PC-3 (cell line): Measurements from ENCODE around the gene GJB4. TPM values are rescaled to one million over a fixed set of nuclear protein-coding genes. Genes with fewer than 3 reads are reported as not detected.

Experiments
- ATAC-seq: fragments of 200-7000 bp; cut with Tn5 transposase; 2 replicates; pipeline ENCODE4 v1.9.1; 2020; ENCODE audit warnings: mild to moderate bottlenecking, moderate library complexity
- BruUV-seq: library from RNA; stranded (reverse); fragments of 400-500 nt; replicated peaks from 2 replicates; lab custom pipeline; 2021; lab: Mats Ljungman, UMichigan
- CTCF ChIA-PET: fragments of 300-600 bp; sonication (Branson Sonifier 250); formaldehyde crosslinking; loops from one replicate; lab custom pipeline; 2022; ENCODE audit warnings: antibody characterized with exemption; lab: Charles Lee
- POLR2A ChIA-PET: fragments of 300-600 bp; sonication (Branson Sonifier 250); formaldehyde crosslinking; loops from one replicate; lab custom pipeline; 2022; ENCODE audit warnings: antibody characterized with exemption; ENCODE audit not compliant: unreplicated experiment; lab: Charles Lee
- DNase-seq: peaks from one replicate; pipeline ENCODE4 v3.0.0-alpha.2; 2015
- H2AFZ ChIP-seq: fragments of 300-600 bp; sonication (generic); 2 replicates; pipeline ENCODE4 v1.6.0; 2016; ENCODE audit warnings: antibody characterized with exemption, low read length
- H3F3A ChIP-seq: fragments of 300-600 bp; sonication (generic); one replicate; pipeline ENCODE4 v1.6.0; 2017; ENCODE audit warnings: antibody characterized with exemption, low read length, control low read depth, mild to moderate bottlenecking; ENCODE audit not compliant: unreplicated experiment
- H3K27ac ChIP-seq: fragments of 300-600 bp; sonication (generic); 2 replicates; pipeline ENCODE4 v1.5.1; 2016; ENCODE audit warnings: mild to moderate bottlenecking, low read length
- H3K27me3 ChIP-seq: fragments of 300-600 bp; sonication (generic); 2 replicates; pipeline ENCODE4 v1.6.1; 2016; ENCODE audit warnings: low read length, mixed read lengths
- H3K36me3 ChIP-seq: fragments of 300-600 bp; sonication (generic); 2 replicates; pipeline ENCODE4 v1.6.1; 2016; ENCODE audit warnings: low read depth, mixed run types, low read length, mixed read lengths
- H3K4me1 ChIP-seq: fragments of 300-600 bp; sonication (generic); 2 replicates; pipeline ENCODE4 v1.5.1; 2016; ENCODE audit warnings: low read length; ENCODE audit not compliant: insufficient read depth
- H3K4me2 ChIP-seq: fragments of 300-600 bp; sonication (generic); 2 replicates; pipeline ENCODE4 v1.6.0; 2016; ENCODE audit warnings: low read length
- H3K4me3 ChIP-seq: fragments of 300-600 bp; sonication (generic); 2 replicates; pipeline ENCODE4 v1.5.1; 2016; ENCODE audit warnings: mild to moderate bottlenecking, low read length, mixed read lengths
- H3K79me2 ChIP-seq: fragments of 300-600 bp; sonication (generic); 2 replicates; pipeline ENCODE4 v1.6.1; 2017; ENCODE audit warnings: low read length, mixed read lengths
- H3K9ac ChIP-seq: fragments of 300-600 bp; sonication (generic); 2 replicates; pipeline ENCODE4 v1.6.0; 2016; ENCODE audit warnings: mild to moderate bottlenecking, low read length
- H3K9me2 ChIP-seq: fragments of 300-600 bp; sonication (generic); replicated peaks from 2 replicates; pipeline ENCODE4 v1.6.1; 2016; ENCODE audit warnings: mixed run types, low read length, mixed read lengths
- H3K9me3 ChIP-seq: fragments of 300-600 bp; sonication (generic); 2 replicates; pipeline ENCODE4 v1.6.1; 2016; ENCODE audit warnings: low read length, mixed read lengths
- H4K20me1 ChIP-seq: fragments of 300-600 bp; sonication (generic); 2 replicates; pipeline ENCODE4 v1.6.1; 2016; ENCODE audit warnings: low read length, mixed read lengths
- CTCF ChIP-seq: fragments of 300-600 bp; sonication (generic); conservative IDR thresholded peaks from 2 replicates; pipeline ENCODE4 v1.5.1; 2017; ENCODE audit warnings: antibody characterized with exemption, low read depth, mild to moderate bottlenecking, low read length
- EZH2 ChIP-seq: fragments of 300-600 bp; sonication (generic); IDR thresholded peaks from one replicate; pipeline ENCODE4 v1.6.1; 2017; ENCODE audit warnings: antibody characterized with exemption, mild to moderate bottlenecking, low read length; ENCODE audit not compliant: unreplicated experiment
- EZH2phosphoT487 ChIP-seq: fragments of 300-600 bp; sonication (generic); IDR thresholded peaks from 2 replicates; pipeline ENCODE4 v1.6.1; 2018; ENCODE audit warnings: mild to moderate bottlenecking, antibody characterized with exemption, low read length, borderline replicate concordance
- intact Hi-C: fragments of 100-400 bp; cut with micrococcal nuclease; formaldehyde crosslinking; loops from 2 replicates; pipeline ENCODE4 v1.9.0; 2023
- total RNA-seq: library from RNA; depleted of rRNA; stranded (reverse); fragments of >200 nt; gene quantifications from 2 replicates; pipeline ENCODE4 v1.2.3, GENCODE V29; 2014

Gene GJB4
- total RNA-seq, 1 experiment from 2014 or later, result not detected

GRCh38 chr1:34778381-34778780 lies 18.8 kb downstream of the GJB4 start:
- H3K27me3 ChIP-seq, result no peaks in the 10 kb centered on the region
- H3K9ac ChIP-seq, result no peak overlapping the region
- ChIA-PET POLR2A (no interaction called here), CTCF (no interaction called here)
- peak overlapping the region; percentile 66; the same call in 1 of the 2 replicates for H3K4me2 ChIP-seq
- H3F3A ChIP-seq, result no peaks in the 10 kb centered on the region
- H3K9me3 ChIP-seq, result no peaks in the 10 kb centered on the region
- no peak for TF ChIP-seq EZH2phosphoT487
- TF ChIP-seq CTCF, result no peak
- TF ChIP-seq EZH2, result no peak
- 0 out of 2 replicates have a peak overlapping the region, but pooled peaks have one; percentile 94 for H3K27ac ChIP-seq
- no peaks in the 10 kb centered on the region for H3K9me2 ChIP-seq
- no peak overlapping the region for H2AFZ ChIP-seq
- H3K4me3 ChIP-seq, result no peak overlapping the region
- DNase-seq (no peak), ATAC-seq (no peak)
- no TSS peak for BruUV-seq
- intact Hi-C loops, result loop anchor here (2.0 kb wide), 1 partner anchor 16 kb away; no protein-coding TSS in a partner anchor
- no peaks in the 10 kb centered on the region for H4K20me1 ChIP-seq
- H3K36me3 ChIP-seq, result no peaks in the 10 kb centered on the region
- H3K4me1 ChIP-seq, result peaks cover 45% of the 10 kb centered on the region
- H3K79me2 ChIP-seq, result peaks cover 35% of the 10 kb centered on the region

GRCh38 chr1:34779005-34779404 lies 19.5 kb downstream of the GJB4 start:
- no peaks in the 10 kb centered on the region for H3K9me3 ChIP-seq
- ChIA-PET CTCF (interaction anchor here (1.2 kb wide), 1 partner anchor 26 kb away, joined by 4 read pairs; no protein-coding TSS in a partner anchor), POLR2A (interaction anchor here (0.8 kb wide), 1 partner anchor 16 kb away, joined by 3 read pairs; no protein-coding TSS in a partner anchor)
- peaks cover 51% of the 10 kb centered on the region for H3K4me1 ChIP-seq
- TF ChIP-seq EZH2, result no peak
- TF ChIP-seq EZH2phosphoT487, result no peak
- TF ChIP-seq CTCF, result no peak
- intact Hi-C loops, result loop anchor here (2.0 kb wide), 1 partner anchor 16 kb away; no protein-coding TSS in a partner anchor
- peak overlapping the region; percentile 66 for H3K4me2 ChIP-seq
- BruUV-seq, result no TSS peak
- peaks cover 2% of the 10 kb centered on the region; the same call in 1 of the 2 replicates for H3K36me3 ChIP-seq
- no peak for DNase-seq
- no peaks in the 10 kb centered on the region for H4K20me1 ChIP-seq
- 0 out of 2 replicates have a peak overlapping the region, but pooled peaks have one; percentile 14 for H3K9ac ChIP-seq
- H3K79me2 ChIP-seq, result peaks cover 41% of the 10 kb centered on the region
- H3K9me2 ChIP-seq, result no peaks in the 10 kb centered on the region
- ATAC-seq, result no peak
- peak overlapping the region; percentile 94 for H3K27ac ChIP-seq
- no peak overlapping the region for H2AFZ ChIP-seq
- H3K4me3 ChIP-seq, result peak overlapping the region; percentile 15; the same call in 1 of the 2 replicates
- no peaks in the 10 kb centered on the region for H3F3A ChIP-seq
- no peaks in the 10 kb centered on the region for H3K27me3 ChIP-seq

- CTCF ChIA-PET, result interaction anchor here (1.2 kb wide), 1 partner anchor 26 kb away, joined by 4 read pairs; no protein-coding TSS in a partner anchor
- no peaks in the 10 kb centered on the region for H3F3A ChIP-seq
- H3K9me2 ChIP-seq, result no peaks in the 10 kb centered on the region
- peaks cover 7% of the 10 kb centered on the region; the same call in 1 of the 2 replicates for H3K36me3 ChIP-seq
- peak overlapping the region; percentile 15; the same call in 1 of the 2 replicates for H3K4me3 ChIP-seq
- no peaks in the 10 kb centered on the region for H4K20me1 ChIP-seq
- intact Hi-C loops, result loop anchor here (2.0 kb wide), 1 partner anchor 17 kb away; no protein-coding TSS in a partner anchor
- H3K27me3 ChIP-seq, result no peaks in the 10 kb centered on the region
- H3K4me2 ChIP-seq, result peak overlapping the region; percentile 98
- peaks cover 46% of the 10 kb centered on the region for H3K79me2 ChIP-seq
- TF ChIP-seq EZH2phosphoT487 (no peak), EZH2 (no peak), CTCF (no peak)
- peaks cover 56% of the 10 kb centered on the region for H3K4me1 ChIP-seq
- peak; percentile 44 for ATAC-seq
- BruUV-seq, result no TSS peak
- H3K9me3 ChIP-seq, result no peaks in the 10 kb centered on the region
- H3K27ac ChIP-seq, result peak overlapping the region; percentile 94
- peak overlapping the region; percentile 93 for H3K9ac ChIP-seq
- POLR2A ChIA-PET, result interaction anchor here (0.8 kb wide), 1 partner anchor 17 kb away, joined by 3 read pairs; no protein-coding TSS in a partner anchor
- no peak overlapping the region for H2AFZ ChIP-seq
- DNase-seq, result peak; percentile 88
Measured at GRCh38 chr1:34779526-34779925, 20.0 kb downstream of the GJB4 start.
